Naive B cell (primary cell): ENCODE measurements around the gene LCP1. TPM values are rescaled to one million over a fixed set of nuclear protein-coding genes. Genes with fewer than 3 reads are reported as not detected.

Source experiments
- ATAC-seq, 2 donors: fragments of 150-1000 bp; cut with Tn5 transposase; 2 replicates each; pipeline ENCODE4 v1.10.0; 2021; ENCODE audit warnings: low read depth in 2 of 2, mild to moderate bottlenecking in 2 of 2, moderate library complexity in 2 of 2
- DNase-seq: peaks from one replicate; pipeline ENCODE4 v3.0.0; 2022
- H3K27ac Mint-ChIP-seq, 6 donors: one replicate each; pipeline ENCODE4 v1.8.0; 2020 to 2022; ENCODE audit warnings: mild to moderate bottlenecking in 6 of 6, mixed read lengths in 6 of 6, moderate library complexity in 5 of 6, inconsistent platforms in 2 of 6
- H3K27me3 Mint-ChIP-seq, 3 donors: one replicate each; pipeline ENCODE4 v1.8.0; 2021 to 2022; ENCODE audit warnings: mixed read lengths in 3 of 3, mild to moderate bottlenecking in 1 of 3
- H3K36me3 Mint-ChIP-seq, 2 donors: one replicate each; pipeline ENCODE4 v1.8.0; 2020 to 2022; ENCODE audit warnings: mixed read lengths in 2 of 2, inconsistent platforms in 1 of 2, mild to moderate bottlenecking in 1 of 2
- H3K4me1 Mint-ChIP-seq, 3 donors: one replicate each; pipeline ENCODE4 v1.8.0; 2020 to 2022; ENCODE audit warnings: mixed read lengths in 3 of 3, inconsistent platforms in 1 of 3, mild to moderate bottlenecking in 1 of 3, moderate library complexity in 1 of 3
- H3K4me3 Mint-ChIP-seq, 8 donors: one replicate each; pipeline ENCODE4 v1.8.0; 2020 to 2022; ENCODE audit warnings: mild to moderate bottlenecking in 8 of 8, mixed read lengths in 8 of 8, moderate library complexity in 8 of 8, inconsistent platforms in 2 of 8
- H3K9me3 Mint-ChIP-seq, 7 donors: one replicate each; pipeline ENCODE4 v1.8.0; 2020 to 2022; ENCODE audit warnings: mixed read lengths in 7 of 7, mild to moderate bottlenecking in 5 of 7, inconsistent platforms in 2 of 7, moderate library complexity in 1 of 7
- polyA plus RNA-seq, 6 donors: library from polyadenylated mRNA; unstranded; fragments of 300-500 nt; fragmentation: Illumina TruSeq; gene quantifications; one replicate each; pipeline ENCODE4 v1.2.3, GENCODE V29; 2021; ENCODE audit warnings: low read depth in 6 of 6

LCP1 gene
- polyA plus RNA-seq, 6 donors from 2014 or later: 701 to 1,116 (median 814) TPM

DNA sequence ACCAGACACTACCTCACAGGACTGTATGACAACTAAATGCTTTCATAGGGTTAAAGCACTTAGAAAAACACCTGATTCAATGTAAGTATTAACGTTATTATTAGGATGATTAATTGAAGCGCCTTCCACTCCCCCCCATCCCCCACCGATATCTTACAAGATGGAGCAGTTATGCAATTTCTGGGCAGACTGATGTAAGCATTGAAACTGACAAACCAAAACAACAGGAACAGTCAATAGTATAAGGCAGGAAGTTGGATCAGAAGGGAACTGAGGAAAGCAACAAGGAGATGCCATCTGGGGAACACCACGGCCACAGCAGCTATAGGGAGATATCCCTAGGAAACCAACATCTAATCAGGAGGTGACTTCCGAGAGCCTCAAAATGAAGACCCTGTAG is 3.8 kb downstream of the LCP1 start:
- no peaks in the 10 kb centered on the region for H3K9me3 Mint-ChIP-seq
- H3K27ac Mint-ChIP-seq: peak overlapping the region; percentile 56 to 98 (median 92)
- peaks cover under 1 to 11% of the 10 kb centered on the region in 2 donors for H3K36me3 Mint-ChIP-seq
- H3K4me1 Mint-ChIP-seq: peaks cover 59 to 80% (median 73%) of the 10 kb centered on the region in 3 donors
- H3K27me3 Mint-ChIP-seq: no peaks in the 10 kb centered on the region
- ATAC-seq (no peak), DNase-seq (no peak)
- peak overlapping the region; percentile 76 to 99 (median 88) for H3K4me3 Mint-ChIP-seq

DNA sequence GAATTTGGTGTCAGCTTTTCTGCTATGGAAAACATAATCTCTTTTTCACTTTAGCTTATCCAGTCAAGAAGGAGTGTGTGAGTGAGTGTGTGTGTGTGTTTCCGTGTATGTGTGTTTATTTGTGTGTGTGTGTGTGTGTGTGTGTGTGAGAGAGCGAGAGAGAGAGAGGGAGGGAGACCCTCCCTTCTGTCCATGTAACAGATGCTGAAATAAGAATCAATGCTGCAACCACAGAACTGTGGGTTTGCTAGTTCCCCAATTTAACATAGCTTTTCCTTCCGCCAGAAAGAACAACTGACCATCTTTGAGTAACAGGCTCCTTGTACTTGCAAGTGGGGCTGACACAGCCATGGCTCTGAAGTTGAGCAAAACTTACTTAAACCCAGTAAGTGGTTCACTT is 5.2 kb downstream of the LCP1 start:
- no peaks in the 10 kb centered on the region for H3K27me3 Mint-ChIP-seq
- ATAC-seq: peak; percentile 62 to 63
- H3K27ac Mint-ChIP-seq: peak overlapping the region; percentile 64 to 98 (median 92)
- peaks cover 11% of the 10 kb centered on the region in 2 donors for H3K36me3 Mint-ChIP-seq
- no peaks in the 10 kb centered on the region for H3K9me3 Mint-ChIP-seq
- DNase-seq: peak; percentile 73
- peaks cover 62 to 84% (median 78%) of the 10 kb centered on the region in 3 donors for H3K4me1 Mint-ChIP-seq
- H3K4me3 Mint-ChIP-seq: peak overlapping the region; percentile 76 to 99 (median 88)

DNA sequence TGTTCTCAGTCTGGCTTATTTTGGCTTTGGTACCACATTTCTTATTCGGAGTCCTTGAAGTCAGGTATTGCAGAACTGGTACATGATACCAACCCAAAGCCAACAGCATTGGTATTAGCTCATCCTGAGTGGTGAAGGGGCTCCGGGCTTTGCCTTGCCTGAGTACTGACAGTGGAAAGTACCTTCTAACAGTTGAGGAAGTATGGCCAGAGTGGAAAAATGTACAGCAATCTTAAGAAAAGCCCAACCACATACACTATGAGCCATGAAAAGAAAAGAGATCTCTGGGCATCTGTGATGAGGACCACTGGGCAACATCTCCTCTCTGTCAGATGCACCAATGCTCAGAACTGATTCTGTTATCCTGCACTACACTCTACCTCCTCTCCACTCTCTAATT is 8.3 kb downstream of the LCP1 start:
- H3K27me3 Mint-ChIP-seq: no peaks in the 10 kb centered on the region
- H3K4me1 Mint-ChIP-seq: peaks cover 78 to 99% (median 96%) of the 10 kb centered on the region in 3 donors
- peak overlapping the region in 5 of 6 donors; percentile 80 to 96 (median 88) for H3K27ac Mint-ChIP-seq
- H3K36me3 Mint-ChIP-seq: peaks cover 18 to 25% of the 10 kb centered on the region in 2 donors
- DNase-seq (peak; percentile 53), ATAC-seq (peak; percentile 60 to 61)
- H3K9me3 Mint-ChIP-seq: no peaks in the 10 kb centered on the region
- H3K4me3 Mint-ChIP-seq: peak overlapping the region; percentile 76 to 99 (median 80)

DNA sequence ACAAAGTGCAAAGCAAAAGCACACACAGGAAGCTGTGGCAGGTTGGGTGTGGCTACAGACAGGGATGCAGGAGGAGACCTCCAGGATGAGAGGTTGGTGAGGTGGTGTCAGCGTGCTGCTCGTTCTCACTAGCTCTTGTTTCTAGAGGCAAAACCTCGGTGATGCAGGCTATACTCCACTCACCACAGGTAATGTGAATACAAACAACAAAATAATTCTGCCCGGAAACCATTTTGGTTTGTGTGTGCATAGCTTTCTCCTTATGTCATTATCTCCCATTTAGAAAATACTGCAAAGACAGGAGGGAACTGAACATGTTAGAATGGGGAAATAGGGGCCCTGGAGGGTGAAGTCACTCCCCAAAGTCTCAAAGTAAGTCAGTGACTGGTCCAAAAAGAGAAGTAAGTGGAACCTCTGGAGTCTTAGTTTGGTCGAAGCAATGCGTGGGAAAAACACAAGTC is 9.4 kb downstream of the LCP1 start:
- peak overlapping the region; percentile 79 to 99 (median 82) for H3K4me3 Mint-ChIP-seq
- H3K27ac Mint-ChIP-seq: peak overlapping the region; percentile 79 to 96 (median 90)

DNA sequence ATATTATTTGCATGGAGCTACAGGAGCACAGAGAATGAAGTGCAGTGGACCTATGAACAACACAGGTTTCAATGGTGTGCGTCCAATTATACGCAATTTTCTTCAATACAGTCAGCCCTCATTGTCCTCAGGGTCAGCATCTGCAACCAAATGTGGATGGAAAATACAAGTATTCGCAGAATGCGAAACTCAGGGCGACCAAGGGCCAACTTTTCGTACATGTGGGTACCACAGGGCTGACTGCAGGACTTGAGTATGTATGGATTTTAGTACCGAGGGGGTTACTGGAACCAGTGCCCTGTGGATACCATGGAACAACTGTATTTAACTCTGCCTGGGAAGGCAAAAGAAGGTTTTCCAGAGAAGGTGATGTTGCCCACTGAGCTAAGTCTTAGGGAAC is 10.2 kb downstream of the LCP1 start:
- DNase-seq (no peak), ATAC-seq (no peak)
- peaks cover 15 to 18% of the 10 kb centered on the region in 2 donors for H3K36me3 Mint-ChIP-seq
- no peaks in the 10 kb centered on the region for H3K27me3 Mint-ChIP-seq
- peaks cover 84 to 100% (median 96%) of the 10 kb centered on the region in 3 donors for H3K4me1 Mint-ChIP-seq
- peak overlapping the region; percentile 21 to 99 (median 82) for H3K4me3 Mint-ChIP-seq
- H3K9me3 Mint-ChIP-seq: no peaks in the 10 kb centered on the region
- peak overlapping the region; percentile 59 to 95 (median 86) for H3K27ac Mint-ChIP-seq

More for the DNA sequence above, 9.4 kb downstream of the LCP1 start:
- no peaks in the 10 kb centered on the region for H3K27me3 Mint-ChIP-seq
- H3K4me1 Mint-ChIP-seq: peaks cover 81 to 100% (median 97%) of the 10 kb centered on the region in 3 donors
- peak; percentile 55 for DNase-seq
- no peaks in the 10 kb centered on the region for H3K9me3 Mint-ChIP-seq
- ATAC-seq: peak; percentile 36 to 48
- H3K36me3 Mint-ChIP-seq: peaks cover 17 to 18% of the 10 kb centered on the region in 2 donors

DNA sequence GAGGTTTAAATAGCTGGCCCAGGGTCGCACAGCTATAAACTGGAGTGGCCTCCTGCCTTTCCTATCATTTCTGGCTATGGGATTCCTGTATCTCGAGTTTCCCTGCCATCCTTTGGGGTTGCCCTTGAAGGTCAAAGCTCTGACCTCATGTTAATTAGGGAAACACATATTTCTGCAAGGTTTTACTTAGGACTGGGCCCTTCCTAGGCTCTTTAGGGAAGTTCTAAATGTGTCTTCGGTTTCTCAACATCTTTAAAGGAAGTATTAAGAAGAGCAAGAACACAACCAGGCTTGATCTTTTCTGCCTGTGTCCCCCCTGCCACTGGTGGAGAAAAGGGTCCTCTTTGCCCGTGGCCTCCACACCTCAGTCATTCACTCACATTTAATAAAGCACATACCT is 10.8 kb downstream of the LCP1 start:
- ATAC-seq: no peak
- H3K27me3 Mint-ChIP-seq: no peaks in the 10 kb centered on the region
- H3K4me3 Mint-ChIP-seq: peak overlapping the region; percentile 21 to 99 (median 82)
- H3K4me1 Mint-ChIP-seq: peaks cover 84 to 100% (median 97%) of the 10 kb centered on the region in 3 donors
- H3K27ac Mint-ChIP-seq: peak overlapping the region in 5 of 6 donors; percentile 80 to 95 (median 88)
- H3K36me3 Mint-ChIP-seq: peaks cover 15 to 18% of the 10 kb centered on the region in 2 donors
- no peak for DNase-seq
- H3K9me3 Mint-ChIP-seq: no peaks in the 10 kb centered on the region

DNA sequence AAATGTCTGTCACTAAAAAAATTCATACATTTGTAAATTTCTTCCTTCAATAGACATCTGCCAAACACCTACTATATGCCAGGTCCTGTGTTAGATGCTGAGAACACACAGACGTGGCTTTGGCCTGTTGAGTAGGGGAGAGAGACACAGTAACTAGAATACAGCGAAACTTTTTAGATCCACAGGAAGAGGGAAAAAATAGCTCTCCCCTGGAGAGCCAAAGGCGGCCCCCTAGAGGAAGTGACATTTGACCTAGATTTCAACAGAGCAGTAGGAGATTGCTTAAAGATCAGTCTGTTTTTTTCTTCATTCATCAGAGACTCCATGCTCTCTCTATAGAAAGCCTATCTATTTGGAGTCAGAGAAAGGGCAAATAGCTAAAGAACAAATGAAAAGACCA is 11.3 kb downstream of the LCP1 start:
- no peak for ATAC-seq
- H3K4me1 Mint-ChIP-seq: peaks cover 85 to 99% (median 97%) of the 10 kb centered on the region in 3 donors
- H3K9me3 Mint-ChIP-seq: no peaks in the 10 kb centered on the region
- no peaks in the 10 kb centered on the region for H3K27me3 Mint-ChIP-seq
- peak overlapping the region; percentile 21 to 99 (median 80) for H3K4me3 Mint-ChIP-seq
- peaks cover 15 to 18% of the 10 kb centered on the region in 2 donors for H3K36me3 Mint-ChIP-seq
- DNase-seq: no peak
- peak overlapping the region; percentile 29 to 97 (median 82) for H3K27ac Mint-ChIP-seq

DNA sequence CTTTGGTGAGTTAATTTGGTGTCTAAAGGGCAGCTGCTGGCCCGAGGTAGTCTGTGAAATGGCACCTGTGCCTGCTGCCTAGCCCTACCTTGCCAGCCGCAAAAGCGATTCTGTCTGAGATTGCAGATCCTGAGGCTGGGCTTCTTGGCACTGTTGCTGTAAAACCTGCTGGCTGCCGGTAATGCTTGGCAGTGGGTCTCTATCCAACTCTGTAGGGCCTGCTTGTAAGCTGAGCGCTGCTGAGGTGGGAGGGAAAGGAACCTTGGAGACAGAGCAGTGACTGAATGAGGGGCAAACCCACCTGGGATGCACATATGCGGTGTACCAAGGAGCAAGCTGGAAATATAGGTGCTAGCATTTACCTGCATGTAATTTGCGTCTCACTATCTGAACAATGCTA is 11.7 kb downstream of the LCP1 start:
- no peaks in the 10 kb centered on the region for H3K9me3 Mint-ChIP-seq
- H3K36me3 Mint-ChIP-seq: peaks cover 15 to 18% of the 10 kb centered on the region in 2 donors
- DNase-seq (no peak), ATAC-seq (no peak)
- H3K27me3 Mint-ChIP-seq: no peaks in the 10 kb centered on the region
- peak overlapping the region; percentile 21 to 99 (median 80) for H3K4me3 Mint-ChIP-seq
- peaks cover 85 to 99% (median 97%) of the 10 kb centered on the region in 3 donors for H3K4me1 Mint-ChIP-seq
- H3K27ac Mint-ChIP-seq: peak overlapping the region; percentile 29 to 97 (median 80)

DNA sequence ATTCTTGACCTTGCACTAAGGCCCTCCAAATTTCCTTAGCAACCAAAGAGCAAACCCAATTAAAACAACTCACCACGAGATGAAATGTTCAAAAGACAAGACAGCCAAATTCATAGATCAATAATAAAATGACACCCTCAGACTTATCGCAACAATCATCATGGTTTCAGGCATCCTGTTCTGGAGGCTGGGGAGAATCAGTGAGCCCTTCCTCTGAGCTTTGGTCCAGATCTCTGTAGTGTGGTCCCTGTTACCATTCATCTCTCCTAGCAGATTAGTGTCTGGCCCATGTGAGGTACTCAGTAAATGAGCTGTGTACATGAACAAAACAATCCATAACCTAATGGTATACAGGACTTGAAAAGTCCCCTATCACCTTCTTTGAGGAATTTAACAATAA is 12.2 kb downstream of the LCP1 start:
- Mint-ChIP-seq H3K9me3 (no peaks in the 10 kb centered on the region), H3K4me3 (peak overlapping the region in 6 of 8 donors; percentile 45 to 93 (median 80)), H3K4me1 (peaks cover 84 to 99% (median 95%) of the 10 kb centered on the region in 3 donors), H3K27me3 (no peaks in the 10 kb centered on the region), H3K36me3 (peaks cover 15 to 18% of the 10 kb centered on the region in 2 donors), H3K27ac (peak overlapping the region in 5 of 6 donors; percentile 13 to 97 (median 80))
- DNase-seq (no peak), ATAC-seq (no peak)

DNA sequence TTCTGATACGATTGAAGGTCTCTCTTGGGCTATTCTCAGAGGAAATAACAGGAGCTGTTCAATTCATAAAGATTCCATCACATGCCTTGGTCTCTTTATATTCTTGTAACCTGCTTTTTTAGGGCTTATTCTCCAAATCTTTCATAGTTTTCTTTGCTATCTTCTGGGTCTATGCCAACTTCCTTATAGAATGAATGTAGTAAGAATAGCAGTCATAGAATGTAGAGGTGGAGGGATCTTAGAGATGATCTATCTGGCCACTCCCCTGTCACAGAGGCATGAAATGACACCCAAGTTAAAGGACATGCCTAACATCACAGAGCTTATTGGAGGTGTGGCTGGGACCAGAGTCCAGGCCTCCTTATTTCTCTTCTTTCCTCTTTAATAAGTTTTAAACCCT is 13.2 kb downstream of the LCP1 start:
- Mint-ChIP-seq H3K9me3 (no peaks in the 10 kb centered on the region), H3K27me3 (no peaks in the 10 kb centered on the region), H3K4me1 (peaks cover 90 to 98% (median 96%) of the 10 kb centered on the region in 3 donors), H3K4me3 (peak overlapping the region in 7 of 8 donors; percentile 19 to 93 (median 72)), H3K36me3 (peaks cover 18 to 22% of the 10 kb centered on the region in 2 donors), H3K27ac (peak overlapping the region; percentile 41 to 97 (median 80))
- no peak for DNase-seq
- ATAC-seq: no peak

DNA sequence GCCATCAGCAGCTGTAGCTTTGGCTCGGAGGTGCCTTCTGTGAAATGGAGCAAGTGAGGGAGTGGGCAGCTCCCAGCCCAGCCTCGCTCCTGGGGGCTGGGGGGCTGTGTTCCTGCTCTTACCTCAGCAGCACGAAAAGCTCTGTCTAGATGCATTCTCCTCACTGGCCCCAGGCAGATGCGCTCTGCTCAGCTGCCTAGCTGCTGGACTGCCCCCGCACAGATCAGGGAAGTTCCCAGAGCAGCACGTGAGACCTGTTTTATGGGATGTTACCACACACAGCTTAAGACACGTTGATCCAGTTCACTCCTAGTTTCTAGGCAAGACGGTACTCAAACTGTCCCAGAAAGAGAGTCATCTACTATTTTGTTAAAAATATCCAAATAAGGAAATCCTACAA is 13.6 kb downstream of the LCP1 start:
- Mint-ChIP-seq H3K4me3 (peak overlapping the region; percentile 15 to 93 (median 65)), H3K4me1 (peaks cover 86 to 98% (median 93%) of the 10 kb centered on the region in 3 donors), H3K36me3 (peaks cover 18 to 23% of the 10 kb centered on the region in 2 donors), H3K9me3 (no peaks in the 10 kb centered on the region), H3K27me3 (no peaks in the 10 kb centered on the region), H3K27ac (peak overlapping the region; percentile 41 to 97 (median 80))
- peak; percentile 59 to 62 for ATAC-seq
- no peak for DNase-seq

DNA sequence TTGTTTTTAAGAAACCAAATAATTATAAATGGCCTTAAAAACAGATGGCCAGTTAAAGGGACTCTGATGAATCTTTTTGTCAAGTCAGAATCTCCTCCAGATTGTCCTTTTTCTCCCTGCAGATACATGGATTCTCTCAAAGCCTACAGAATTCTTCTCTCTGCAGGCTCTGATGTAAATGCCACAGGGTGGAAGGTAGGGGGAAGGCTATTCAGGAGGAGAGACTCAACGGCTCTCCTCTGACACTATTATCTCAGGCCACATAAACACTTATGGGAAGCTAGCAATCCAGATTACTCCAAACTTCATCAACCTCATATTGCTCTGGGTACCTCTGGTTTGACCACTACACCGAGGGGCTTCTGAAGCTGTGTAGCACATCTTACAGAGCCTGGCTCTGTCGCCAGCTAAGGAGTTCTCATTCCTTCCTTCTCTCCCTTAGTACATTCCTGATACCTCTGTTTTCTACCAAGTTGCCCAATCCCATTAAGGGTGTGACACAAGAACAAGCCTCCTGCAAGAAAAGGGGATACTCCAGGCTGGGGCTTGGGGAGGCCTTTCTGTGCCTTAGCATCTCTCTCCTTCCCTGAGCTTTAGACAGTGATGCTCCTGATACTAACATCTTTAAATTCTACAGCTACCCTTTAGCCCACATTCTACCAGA is 14.9 kb downstream of the LCP1 start:
- H3K9me3 Mint-ChIP-seq: peaks cover 0 to 2% (median 0%) of the 10 kb centered on the region in 7 donors
- H3K27me3 Mint-ChIP-seq: no peaks in the 10 kb centered on the region
- peaks cover 7 to 23% of the 10 kb centered on the region in 2 donors for H3K36me3 Mint-ChIP-seq
- H3K4me1 Mint-ChIP-seq: peaks cover 75 to 89% (median 80%) of the 10 kb centered on the region in 3 donors
- H3K4me3 Mint-ChIP-seq: peak overlapping the region in 5 of 8 donors; percentile 21 to 69 (median 50)
- DNase-seq: no peak
- no peak for ATAC-seq
- H3K27ac Mint-ChIP-seq: peak overlapping the region; percentile 60 to 97 (median 80)

DNA sequence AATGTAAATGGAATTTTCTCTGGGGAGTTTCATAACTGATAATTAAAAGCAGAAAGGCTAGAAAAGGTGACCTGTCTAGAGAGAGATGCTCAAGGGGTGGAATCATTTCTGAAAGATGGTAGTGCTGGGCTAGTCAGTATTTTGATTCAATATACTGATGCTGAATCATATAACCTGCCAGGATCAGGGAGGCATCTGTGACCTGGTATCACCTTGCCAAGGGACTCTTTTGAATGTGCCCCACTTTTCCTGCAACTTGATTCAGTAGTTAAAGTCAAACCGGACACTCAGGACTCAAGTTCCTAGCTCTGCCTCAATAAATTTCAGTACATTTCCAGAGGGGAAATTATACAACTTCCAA is 15.8 kb downstream of the LCP1 start:
- DNase-seq: no peak
- peaks cover 0 to 2% (median 0%) of the 10 kb centered on the region in 7 donors for H3K9me3 Mint-ChIP-seq
- H3K27ac Mint-ChIP-seq: peak overlapping the region in 5 of 6 donors; percentile 18 to 90 (median 80)
- ATAC-seq: no peak
- peaks cover 7 to 23% of the 10 kb centered on the region in 2 donors for H3K36me3 Mint-ChIP-seq
- H3K4me3 Mint-ChIP-seq: peak overlapping the region in 6 of 8 donors; percentile 19 to 74 (median 42)
- peaks cover 72 to 89% (median 79%) of the 10 kb centered on the region in 3 donors for H3K4me1 Mint-ChIP-seq
- no peaks in the 10 kb centered on the region for H3K27me3 Mint-ChIP-seq
